NB4 (cell line): ENCODE measurements around the gene GJD2.

Experiments
- DNase-seq: peaks from one replicate; pipeline ENCODE4 v3.0.0; 2010; ENCODE audit warnings: low read depth
- H3K4me3 ChIP-seq: one replicate; pipeline ENCODE4 v1.5.1; 2011; ENCODE audit warnings: mild to moderate bottlenecking, low read depth, low read length, moderate library complexity
- MYC ChIP-seq: IDR thresholded peaks from 2 replicates; pipeline ENCODE4 v1.6.1; 2011; ENCODE audit warnings: low read depth, low read length
- POLR2A ChIP-seq: IDR thresholded peaks from 2 replicates; pipeline ENCODE4 v1.6.1; 2011; ENCODE audit warnings: mild to moderate bottlenecking; ENCODE audit not compliant: insufficient read length; ENCODE audit errors: extremely low read depth
- TF ChIP-seq, protein P1 (sequence below): IDR thresholded peaks from 2 replicates; pipeline ENCODE4 v1.6.1; 2011; ENCODE audit warnings: low read depth, low read length
- TF ChIP-seq, protein P2 (sequence below): IDR thresholded peaks from one replicate; pipeline ENCODE4 v1.5.1; 2012; ENCODE audit warnings: low read depth, low read length

The GJD2 gene

DNA sequence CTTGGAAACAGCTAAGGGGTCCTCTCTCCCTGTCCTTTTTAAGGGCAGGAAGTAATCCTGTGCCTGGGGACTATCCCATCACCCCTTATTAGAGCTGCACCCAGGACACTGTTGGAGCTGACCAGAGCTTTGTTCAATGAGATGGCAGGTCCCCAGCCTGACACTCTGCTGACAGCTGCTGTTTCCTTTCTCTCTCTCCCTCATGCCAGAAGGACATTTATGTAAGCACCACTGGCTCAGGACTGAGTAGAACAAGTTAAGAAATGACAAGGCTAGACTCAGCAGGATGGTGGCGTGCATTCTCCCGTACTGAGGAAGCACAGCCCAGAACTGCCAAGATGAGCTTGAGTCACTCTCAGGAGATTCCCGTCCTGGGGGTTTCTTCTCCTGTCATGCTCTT is 17.3 kb downstream of the GJD2 start:
- DNase-seq, result no peak
- TF ChIP-seq, protein P1, sequence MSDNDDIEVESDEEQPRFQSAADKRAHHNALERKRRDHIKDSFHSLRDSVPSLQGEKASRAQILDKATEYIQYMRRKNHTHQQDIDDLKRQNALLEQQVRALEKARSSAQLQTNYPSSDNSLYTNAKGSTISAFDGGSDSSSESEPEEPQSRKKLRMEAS, result no peak
- TF ChIP-seq, protein P2, sequence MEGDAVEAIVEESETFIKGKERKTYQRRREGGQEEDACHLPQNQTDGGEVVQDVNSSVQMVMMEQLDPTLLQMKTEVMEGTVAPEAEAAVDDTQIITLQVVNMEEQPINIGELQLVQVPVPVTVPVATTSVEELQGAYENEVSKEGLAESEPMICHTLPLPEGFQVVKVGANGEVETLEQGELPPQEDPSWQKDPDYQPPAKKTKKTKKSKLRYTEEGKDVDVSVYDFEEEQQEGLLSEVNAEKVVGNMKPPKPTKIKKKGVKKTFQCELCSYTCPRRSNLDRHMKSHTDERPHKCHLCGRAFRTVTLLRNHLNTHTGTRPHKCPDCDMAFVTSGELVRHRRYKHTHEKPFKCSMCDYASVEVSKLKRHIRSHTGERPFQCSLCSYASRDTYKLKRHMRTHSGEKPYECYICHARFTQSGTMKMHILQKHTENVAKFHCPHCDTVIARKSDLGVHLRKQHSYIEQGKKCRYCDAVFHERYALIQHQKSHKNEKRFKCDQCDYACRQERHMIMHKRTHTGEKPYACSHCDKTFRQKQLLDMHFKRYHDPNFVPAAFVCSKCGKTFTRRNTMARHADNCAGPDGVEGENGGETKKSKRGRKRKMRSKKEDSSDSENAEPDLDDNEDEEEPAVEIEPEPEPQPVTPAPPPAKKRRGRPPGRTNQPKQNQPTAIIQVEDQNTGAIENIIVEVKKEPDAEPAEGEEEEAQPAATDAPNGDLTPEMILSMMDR, result no peak
- TF ChIP-seq MYC (no peak), POLR2A (no peak)
- no peak overlapping the region for H3K4me3 ChIP-seq

DNA sequence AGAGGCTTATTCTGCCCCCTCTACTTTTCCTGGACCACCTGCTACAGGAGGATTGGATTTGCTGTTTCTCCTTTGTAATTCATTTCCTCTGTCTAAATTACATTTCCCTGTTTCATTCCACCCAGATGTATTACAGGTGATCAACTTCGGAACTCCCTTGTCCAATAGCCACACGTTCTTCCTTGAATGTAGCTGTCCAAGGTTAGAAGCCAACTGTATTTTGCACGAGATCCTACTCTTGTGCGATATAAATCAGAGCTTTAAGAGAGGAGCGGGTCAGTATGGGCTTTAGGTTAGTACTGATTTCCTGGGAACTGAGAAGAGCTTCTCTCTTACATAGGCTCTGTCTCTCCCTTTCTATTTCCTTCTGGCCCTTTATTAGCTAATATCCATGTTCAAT is 20.5 kb downstream of the GJD2 start:
- H3K4me3 ChIP-seq, result no peak overlapping the region
- TF ChIP-seq, protein P2, result no peak
- TF ChIP-seq MYC (no peak), POLR2A (no peak)
- TF ChIP-seq, protein P1, result no peak
- no peak for DNase-seq

DNA sequence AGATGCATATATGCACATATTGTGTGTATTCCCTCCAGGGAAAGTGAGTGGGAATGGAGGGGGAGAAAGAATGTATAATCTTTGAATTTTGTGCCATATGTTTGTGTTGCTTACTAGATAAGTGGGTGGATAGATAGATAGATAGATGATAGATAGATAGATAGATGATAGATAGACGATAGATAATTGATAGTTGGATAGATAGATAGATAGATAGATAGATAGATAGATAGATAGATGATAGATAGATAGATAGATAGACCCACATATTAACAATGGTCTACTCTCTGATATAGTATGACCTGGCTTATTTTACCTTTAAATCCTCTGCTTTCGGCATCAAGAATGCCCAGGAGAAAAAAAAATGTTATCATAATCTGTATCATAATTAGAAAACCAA is 21.2 kb downstream of the GJD2 start:
- no peak for TF ChIP-seq MYC
- TF ChIP-seq POLR2A, result no peak
- TF ChIP-seq, protein P1, result no peak
- TF ChIP-seq, protein P2, result no peak
- no peak overlapping the region for H3K4me3 ChIP-seq
- no peak for DNase-seq

DNA sequence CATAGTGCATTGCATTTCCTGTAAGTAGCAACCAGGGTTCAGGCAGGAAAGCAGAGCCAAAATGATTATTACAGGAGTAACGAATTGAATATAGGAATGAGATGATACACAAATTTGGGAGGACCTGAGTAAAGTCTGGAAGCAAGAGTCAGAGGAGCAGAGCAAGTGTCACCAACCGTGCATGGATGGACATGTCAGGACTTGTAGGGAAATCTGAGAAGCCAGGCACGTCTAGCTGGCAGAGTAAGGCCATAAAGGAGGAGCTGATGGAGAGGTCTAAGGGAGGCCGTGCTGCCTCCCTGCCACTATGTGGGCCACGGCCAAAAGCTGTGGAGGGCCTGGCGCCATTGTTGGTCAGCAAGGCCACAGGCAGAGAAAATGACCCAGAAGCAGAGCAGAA is 22.4 kb downstream of the GJD2 start:
- no peak overlapping the region for H3K4me3 ChIP-seq
- TF ChIP-seq, protein P2, result no peak
- TF ChIP-seq, protein P1, result no peak
- TF ChIP-seq POLR2A, result no peak
- no peak for TF ChIP-seq MYC
- no peak for DNase-seq

DNA sequence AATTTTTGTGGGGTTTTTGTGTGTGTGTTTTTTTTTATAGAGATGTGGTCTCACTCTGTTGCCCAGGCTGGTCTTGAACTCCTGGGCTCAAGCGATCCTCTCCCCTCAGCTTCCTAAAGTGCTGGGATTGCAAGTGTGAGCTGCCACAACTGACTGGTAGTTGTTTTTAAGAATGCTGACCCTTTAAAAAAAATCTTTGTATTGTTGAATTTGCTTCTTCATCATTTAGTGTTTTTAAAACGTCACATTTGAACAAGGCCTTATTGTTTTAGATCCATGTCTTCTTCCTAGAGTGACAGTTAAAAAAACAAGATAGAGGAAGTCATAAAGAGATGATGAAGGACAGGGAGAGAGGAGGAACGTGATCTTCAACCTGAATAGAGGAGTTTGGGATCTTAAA is 24.1 kb downstream of the GJD2 start:
- DNase-seq, result no peak
- TF ChIP-seq, protein P1, result no peak
- no peak for TF ChIP-seq POLR2A
- TF ChIP-seq, protein P2, result no peak
- no peak overlapping the region for H3K4me3 ChIP-seq

DNA sequence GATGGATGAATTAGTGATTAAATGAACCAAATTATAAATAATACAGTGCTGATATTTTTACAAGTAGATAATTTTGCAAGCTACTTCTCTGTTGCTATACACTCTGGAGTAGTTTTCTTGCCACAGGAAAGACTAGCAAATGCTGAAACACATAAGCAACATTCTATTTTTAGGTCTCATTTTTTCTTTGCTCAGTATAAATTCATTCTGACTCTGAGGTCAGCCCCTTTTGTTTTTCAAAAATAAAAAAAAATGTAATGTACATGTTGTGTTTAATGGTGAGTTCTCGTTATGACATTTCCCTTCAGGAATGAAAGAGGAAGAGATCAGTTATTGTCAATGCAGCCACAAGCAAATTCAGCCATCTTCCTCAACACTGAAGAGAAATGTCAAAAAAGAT is 24.9 kb downstream of the GJD2 start:
- no peak overlapping the region for H3K4me3 ChIP-seq
- TF ChIP-seq POLR2A (no peak), MYC (no peak)
- TF ChIP-seq, protein P2, result no peak
- TF ChIP-seq, protein P1, result no peak
- DNase-seq, result no peak
